Mucosa of rectum (tissue), 2 donors: ENCODE data around the gene IFNAR1.

Experiments used
- H3K27ac ChIP-seq, 2 donors: one replicate each; pipeline ENCODE4 v1.7.0; 2013; ENCODE audit warnings: inconsistent platforms in 2 of 2, low read depth in 2 of 2, low read length in 2 of 2
- H3K27me3 ChIP-seq, 2 donors: one replicate each; pipeline ENCODE4 v1.7.0; 2013; ENCODE audit warnings: low read length in 2 of 2; ENCODE audit not compliant: control insufficient read depth in 2 of 2, insufficient read depth in 2 of 2
- H3K36me3 ChIP-seq, 2 donors: one replicate each; pipeline ENCODE4 v1.7.0; 2013; ENCODE audit warnings: low read length in 2 of 2; ENCODE audit not compliant: control insufficient read depth in 2 of 2, insufficient read depth in 2 of 2
- H3K4me1 ChIP-seq, 2 donors: one replicate each; pipeline ENCODE4 v1.7.0; 2013; ENCODE audit warnings: low read length in 2 of 2, mild to moderate bottlenecking in 1 of 2; ENCODE audit not compliant: control insufficient read depth in 2 of 2, insufficient read depth in 2 of 2
- H3K4me3 ChIP-seq, 2 donors: one replicate each; pipeline ENCODE4 v1.7.0; 2013; ENCODE audit warnings: low read length in 2 of 2
- H3K9ac ChIP-seq, 2 donors: one replicate each; pipeline ENCODE4 v1.7.0; 2013; ENCODE audit warnings: low read length in 2 of 2, low read depth in 1 of 2, mild to moderate bottlenecking in 1 of 2
- H3K9me3 ChIP-seq, 2 donors: one replicate each; pipeline ENCODE4 v1.7.0; 2013; ENCODE audit warnings: low read length in 2 of 2; ENCODE audit not compliant: control insufficient read depth in 2 of 2
- donor health status: healthy.
- donor health status: Normal muscosa, but diverticular disease.

The IFNAR1 gene

GRCh38 chr21:33403786-33404585 lies 79.2 kb downstream of the IFNAR1 start:
- Histone ChIP-seq H3K4me1 (peaks cover 18 to 20% of the 10 kb centered on the region in 2 donors), H3K9ac (peak overlapping the region; percentile 88 to 90), H3K4me3 (peak overlapping the region; percentile 87 to 90), H3K9me3 (no peaks in the 10 kb centered on the region), H3K27me3 (no peaks in the 10 kb centered on the region), H3K27ac (peak overlapping the region; percentile 94), H3K36me3 (no peaks in the 10 kb centered on the region)

- Histone ChIP-seq H3K4me3 (no peak overlapping the region), H3K36me3 (peaks cover 0 to 5% of the 10 kb centered on the region in 2 donors), H3K9ac (no peak overlapping the region), H3K9me3 (no peaks in the 10 kb centered on the region), H3K27me3 (no peaks in the 10 kb centered on the region), H3K4me1 (peaks cover 22 to 23% of the 10 kb centered on the region in 2 donors), H3K27ac (no peak overlapping the region)
Observed at GRCh38 chr21:33406493-33406892, 81.7 kb downstream of the IFNAR1 start.
